CD4-positive, alpha-beta T cell treated with Interferon alpha-2 for 1 hour (primary cell): ENCODE results near the gene PHACTR3.

Source experiments
- DNase-seq, 2 donors: peaks; one replicate each; pipeline ENCODE4 v3.0.0-alpha.2; 2020 to 2022

Gene PHACTR3

DNA sequence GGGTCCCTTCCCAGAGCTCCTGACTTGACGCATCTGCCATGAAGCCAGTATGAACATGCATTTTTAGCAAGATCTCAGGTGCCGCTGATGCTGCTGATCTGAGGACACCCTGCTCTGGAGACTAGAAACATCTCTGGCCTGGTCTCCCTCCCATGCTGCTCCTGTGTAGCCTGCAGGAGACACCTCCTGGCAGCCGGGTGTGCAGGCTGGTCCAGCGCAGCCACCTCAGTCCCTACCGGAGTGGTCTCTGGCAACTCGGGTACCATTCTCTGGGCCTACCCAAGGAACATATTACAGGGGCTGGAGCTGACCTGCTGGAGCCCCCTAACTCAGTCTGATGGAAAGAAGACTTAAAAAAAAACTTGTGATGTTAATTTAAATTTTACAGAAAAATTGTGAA lies 20.1 kb downstream of the PHACTR3 start:
- no peak for DNase-seq

DNA sequence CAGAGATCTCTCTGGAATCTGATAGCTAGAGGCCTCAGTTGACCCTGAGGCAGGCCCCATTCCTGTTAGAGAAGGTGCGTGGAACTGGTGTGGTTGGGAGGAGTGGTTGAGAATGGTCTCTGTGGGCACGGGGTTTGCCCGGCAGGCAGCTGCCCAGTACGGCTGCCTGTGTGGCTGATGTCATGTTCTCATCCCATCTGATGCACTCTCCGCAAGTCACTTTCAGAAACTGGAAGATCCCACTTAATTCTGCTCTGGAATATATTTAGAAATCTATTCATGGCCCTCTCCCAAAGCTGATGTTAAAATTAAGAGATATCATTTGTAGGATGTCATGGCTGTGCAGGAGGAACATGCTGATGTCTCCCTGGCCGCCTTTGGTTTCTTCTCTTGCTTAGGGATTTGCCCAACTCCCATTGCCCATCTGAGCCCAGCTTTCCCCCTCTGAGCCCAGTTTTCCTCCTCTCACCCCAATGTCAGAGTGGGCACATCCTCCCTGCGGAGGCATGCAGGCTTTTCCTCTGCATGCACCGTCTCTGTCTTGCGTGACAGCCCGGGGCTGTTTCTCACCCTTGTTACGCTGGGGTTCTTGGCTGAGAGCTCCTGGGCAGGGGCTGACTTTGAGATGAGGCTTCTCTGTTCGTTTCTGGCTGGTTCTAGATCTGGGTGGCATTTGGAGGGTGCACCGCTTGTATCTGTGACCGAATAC lies 21.0 kb downstream of the PHACTR3 start:
- no peak for DNase-seq

DNA sequence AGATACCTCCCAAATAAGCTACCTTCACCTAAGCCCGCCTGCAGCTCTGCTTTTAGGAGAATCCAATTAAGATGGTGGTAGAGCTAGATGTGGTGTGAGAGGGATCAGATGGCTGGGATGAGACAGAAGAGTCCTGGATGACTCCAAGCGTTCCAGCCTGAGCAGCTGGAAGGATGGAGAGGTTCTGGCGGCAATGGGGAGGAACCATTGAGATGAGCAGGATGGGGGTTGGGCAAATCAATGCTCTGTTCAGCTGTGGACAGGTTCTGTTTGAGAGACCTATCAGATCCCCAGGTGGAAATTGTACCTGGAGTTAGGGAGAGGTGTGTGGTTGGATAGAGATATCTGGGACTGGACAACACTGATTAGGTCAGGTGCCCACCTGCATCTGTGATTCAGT lies 23.0 kb downstream of the PHACTR3 start:
- no peak for DNase-seq

DNA sequence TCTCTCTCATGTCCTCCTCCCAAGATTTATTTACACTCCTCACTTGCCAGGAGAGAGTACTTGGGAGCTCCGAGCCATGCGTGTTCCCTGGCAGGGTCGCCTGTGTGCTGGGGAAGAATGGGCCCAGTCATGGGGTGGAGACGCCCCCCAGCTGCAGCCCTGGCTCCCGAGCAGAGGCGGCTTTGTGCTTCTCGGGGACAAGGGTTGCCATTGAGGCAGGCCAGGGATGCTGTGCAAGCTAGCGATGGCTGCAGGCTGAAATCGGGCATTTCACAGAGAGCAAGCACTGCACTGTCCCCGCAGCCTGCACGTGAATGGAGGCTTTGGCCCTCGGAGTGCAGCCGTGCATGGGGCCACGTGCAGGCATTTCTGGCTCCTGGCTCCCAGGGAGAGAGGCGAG lies 23.8 kb downstream of the PHACTR3 start:
- no peak for DNase-seq

DNA sequence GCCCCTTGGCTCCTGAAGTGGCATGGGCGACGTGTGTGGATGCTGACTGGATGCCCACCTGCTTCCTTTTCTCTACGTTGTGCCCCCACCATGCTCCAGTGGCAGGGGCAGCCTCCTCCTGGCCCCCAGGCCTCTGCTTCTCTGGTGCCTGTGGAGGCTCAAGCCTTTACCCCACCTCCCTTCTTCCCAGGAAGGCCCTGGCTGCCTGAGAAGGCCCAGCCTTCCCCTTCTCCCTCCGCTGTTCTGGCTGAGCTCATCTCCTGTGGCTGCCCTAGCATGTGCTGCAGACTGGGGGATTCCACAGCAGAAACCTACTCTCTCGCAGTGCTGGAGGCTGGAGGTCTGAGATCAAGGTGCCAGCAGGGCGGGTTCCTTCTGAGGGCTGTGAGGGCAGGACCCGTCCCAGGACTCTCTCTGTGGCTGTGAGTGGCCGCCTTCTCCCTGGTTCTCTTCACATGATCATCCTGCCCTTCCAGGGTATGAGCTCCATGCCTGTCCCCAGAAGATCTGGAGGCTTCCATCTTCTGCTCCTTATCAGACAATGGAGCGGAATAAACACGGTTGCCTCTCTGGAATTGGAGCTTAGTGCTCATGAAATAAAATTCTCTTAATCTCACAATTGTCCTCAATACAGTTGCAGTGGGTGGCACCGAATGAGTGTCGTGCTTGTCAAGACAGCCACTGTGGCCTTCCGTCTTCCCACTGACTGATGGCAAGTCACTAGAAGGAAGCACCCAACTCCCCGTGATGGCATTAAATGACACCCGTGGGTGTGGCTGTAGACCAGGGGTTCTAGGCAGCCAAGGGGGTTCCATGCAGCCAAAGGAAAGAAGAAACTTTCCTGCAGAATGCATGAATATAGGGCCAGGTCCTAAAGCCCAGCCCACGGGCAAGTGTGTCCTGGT lies 25.1 kb downstream of the PHACTR3 start:
- DNase-seq = no peak

DNA sequence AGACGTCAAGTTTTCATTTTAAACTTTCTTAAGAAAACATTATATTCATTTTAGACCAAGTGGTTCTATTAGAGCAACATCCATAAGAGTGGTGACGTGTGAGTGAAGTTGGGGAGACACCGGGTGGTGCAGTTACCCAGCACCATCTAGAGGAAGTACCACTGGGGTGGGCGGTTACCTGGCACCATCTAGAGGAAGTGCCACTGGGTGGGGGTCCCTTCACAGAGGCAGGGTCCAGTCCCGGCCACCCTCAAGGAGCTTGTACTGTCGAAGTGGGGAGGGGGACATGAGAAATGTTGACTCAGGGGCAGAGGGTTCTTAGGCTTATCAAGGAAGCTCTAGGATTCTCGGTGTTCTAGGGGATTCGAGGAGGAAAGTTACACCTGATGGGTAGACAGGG lies 26.2 kb downstream of the PHACTR3 start:
- DNase-seq = no peak

DNA sequence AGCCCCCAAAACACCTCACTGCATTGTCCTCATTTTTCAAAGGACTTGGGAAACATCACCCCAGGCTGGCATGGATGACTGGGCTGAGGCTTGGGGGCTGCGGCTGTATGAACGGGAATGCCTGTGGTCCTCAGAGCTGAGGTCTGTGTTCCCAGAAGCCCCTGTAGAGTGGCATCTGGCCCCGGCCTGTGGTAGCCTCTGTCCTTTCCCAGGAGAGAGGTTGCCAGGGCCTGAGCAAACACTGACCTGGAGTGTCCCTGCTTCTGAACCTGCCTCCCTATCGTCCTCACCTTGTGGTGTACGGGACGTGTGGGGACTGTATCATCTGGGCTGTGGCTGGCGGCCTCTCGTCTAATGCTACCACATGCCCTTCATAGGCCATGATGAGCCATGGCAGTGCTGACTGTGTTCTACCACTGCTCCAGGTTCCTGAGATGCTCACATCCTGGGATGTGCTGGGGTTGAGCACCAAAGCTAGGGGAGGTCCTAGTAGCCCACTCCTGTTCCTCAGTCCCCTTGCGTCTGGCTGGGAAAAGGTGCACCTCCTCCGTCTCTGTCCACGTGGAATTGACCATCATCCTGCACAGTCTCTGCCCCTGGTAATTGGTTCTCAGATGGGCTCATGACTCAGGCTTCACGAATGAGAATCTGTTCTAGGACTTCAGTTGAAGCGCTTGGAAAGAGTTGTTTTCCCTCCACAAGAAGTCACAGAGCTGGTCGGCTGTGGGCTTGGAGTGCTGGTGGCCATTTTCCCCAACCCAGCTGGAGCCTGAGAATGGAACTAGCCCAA lies 27.6 kb downstream of the PHACTR3 start:
- DNase-seq = no peak

DNA sequence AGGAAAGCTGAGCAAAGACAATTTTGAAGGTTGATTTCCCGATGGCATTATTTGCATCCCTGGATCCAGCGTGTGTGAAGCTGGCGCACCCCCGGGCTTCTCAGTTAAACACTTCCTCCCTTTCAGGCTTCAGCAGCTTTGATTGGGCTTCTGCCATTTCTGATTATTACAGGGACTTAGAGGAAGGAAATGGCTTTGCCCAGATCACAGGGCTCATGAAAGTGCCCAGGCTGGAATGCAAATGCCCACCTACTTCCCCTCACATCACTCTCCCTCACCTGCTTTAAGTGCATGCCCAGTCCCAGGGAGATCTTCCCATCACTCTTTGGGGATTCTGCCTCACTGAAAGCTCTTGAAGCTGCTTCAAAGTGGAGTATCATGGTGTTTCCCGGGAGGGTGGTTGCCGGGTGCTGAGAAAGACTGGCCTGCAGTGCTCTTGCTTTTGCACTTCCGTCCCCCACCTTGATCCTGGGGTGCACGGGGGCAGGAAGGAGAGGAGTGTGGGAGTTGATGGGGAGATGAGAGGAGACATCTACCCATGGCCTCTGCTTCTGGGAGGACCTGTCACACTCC lies 28.3 kb downstream of the PHACTR3 start:
- no peak for DNase-seq

DNA sequence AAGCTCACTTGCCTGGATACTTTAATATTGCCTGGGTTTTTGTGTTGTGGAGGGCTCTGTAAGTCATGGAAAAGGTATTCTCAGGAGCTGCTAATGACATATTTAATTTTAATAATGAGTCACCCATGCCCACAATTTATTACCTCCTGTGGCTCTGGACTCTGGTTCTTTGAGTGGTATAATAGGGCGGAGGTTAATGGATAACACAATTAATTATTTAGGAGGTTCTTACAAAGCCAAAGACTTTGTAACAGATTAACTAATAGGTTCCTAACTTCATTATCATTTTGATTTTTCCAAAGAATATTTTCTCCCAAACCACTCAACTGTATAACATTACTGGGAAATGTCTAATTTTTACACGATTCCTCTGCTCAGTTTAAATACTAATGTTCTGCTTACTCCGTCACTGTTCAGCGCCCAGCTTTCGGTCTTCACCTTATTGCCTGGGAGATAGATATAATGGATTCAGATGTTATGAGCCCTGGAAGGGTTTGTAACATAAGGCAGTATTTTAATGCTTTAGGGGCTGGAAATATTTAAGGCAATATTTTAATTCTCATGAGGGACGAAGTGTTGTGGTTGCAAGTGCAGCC lies 29.4 kb downstream of the PHACTR3 start:
- no peak for DNase-seq

DNA sequence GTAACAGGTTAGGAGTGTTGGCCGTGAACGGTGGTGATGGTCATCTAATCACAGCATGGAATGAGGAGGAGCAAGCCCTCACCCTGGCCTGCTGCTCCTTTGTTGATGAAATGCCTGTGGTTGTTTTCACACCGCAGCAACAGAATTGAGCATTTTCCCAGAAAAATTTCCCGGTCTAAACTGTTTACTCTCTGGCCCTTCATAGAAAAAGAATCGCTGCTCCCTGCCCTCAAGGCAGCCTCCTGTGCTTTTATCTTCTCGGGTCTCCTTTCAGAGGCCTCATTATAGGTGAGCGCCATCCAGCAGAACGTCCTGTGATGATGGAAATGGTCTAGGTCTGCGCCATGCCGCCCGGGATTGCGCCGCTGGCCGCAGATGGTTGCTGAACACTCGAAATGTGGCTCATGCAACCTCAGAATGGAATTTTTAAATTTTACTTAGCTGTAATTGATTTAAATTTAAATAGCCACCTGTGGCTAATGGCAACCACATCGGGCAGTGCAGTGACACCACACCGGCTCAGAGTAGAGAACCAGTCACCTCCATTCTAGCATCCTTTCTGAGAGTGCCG lies 30.2 kb downstream of the PHACTR3 start:
- no peak for DNase-seq

DNA sequence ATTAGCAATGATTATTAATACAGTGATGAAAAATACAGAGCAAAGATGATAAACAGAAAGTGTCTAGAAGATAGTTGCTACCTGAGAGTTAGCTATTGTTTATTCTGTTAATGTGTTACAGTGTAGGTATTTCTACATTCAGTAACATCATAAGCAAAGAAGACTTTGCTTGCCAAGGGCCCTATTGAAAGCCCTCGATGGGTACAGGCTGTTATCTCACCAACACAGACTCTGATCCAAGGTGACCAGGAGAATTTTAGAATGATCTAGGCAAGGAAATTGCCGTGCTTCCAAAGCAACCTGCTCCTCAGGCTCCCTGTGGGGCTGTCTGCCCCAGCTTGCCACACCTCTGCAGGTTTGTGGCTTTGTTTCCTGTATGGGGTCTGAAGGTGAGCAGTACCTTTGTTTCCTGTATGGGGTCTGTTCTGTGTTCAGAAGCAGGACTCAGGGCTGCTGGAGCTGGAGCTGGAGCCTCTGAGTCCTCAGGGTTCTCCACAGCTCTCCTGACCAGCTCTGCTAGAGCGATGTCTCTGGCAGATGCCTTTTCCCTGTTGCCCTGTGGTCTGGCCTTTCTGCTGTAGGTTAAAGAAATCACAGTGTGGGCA lies 32.5 kb downstream of the PHACTR3 start:
- DNase-seq = no peak

DNA sequence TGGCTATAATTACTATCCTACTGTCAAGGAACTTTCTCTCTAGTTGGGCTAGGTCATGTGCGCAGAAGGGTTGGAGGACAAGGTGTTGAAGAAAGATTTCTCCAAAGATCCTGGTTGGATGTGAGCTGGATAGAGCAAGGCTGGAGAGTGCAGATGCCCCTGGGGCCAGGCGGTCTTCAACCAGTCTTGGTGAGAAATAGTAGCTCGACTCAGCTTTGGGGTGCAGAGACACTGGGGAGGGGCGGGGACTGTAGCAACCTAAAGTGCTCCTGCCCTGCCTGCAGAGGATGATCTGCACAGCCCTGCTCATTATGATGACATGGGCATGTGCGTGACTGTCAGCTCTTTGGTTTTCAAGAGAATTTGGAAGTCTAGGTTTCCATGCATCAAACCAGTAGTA lies 35.9 kb downstream of the PHACTR3 start:
- DNase-seq = no peak

DNA sequence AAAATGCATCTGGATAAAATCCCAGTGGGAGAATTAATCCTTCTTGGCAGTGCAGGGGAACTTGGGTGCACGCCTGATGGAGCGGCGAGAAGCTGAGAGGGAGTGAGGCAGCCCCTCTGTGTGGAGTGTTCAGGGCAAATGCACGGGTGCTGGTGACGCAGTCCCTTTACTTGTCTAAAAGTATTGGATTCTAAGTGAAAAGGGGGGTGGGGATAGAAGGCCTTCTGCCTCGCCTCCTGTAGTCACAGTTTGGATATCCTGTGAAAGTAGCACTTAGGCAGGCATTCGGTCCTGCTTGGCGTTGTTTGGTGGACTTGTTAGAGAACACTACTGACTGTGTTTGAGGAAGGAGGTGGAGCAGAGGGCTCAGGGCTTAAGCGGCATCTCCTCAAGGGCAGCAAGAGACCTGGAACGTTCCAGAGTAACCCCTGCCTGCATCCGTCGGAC lies 39.3 kb downstream of the PHACTR3 start:
- DNase-seq = no peak

DNA sequence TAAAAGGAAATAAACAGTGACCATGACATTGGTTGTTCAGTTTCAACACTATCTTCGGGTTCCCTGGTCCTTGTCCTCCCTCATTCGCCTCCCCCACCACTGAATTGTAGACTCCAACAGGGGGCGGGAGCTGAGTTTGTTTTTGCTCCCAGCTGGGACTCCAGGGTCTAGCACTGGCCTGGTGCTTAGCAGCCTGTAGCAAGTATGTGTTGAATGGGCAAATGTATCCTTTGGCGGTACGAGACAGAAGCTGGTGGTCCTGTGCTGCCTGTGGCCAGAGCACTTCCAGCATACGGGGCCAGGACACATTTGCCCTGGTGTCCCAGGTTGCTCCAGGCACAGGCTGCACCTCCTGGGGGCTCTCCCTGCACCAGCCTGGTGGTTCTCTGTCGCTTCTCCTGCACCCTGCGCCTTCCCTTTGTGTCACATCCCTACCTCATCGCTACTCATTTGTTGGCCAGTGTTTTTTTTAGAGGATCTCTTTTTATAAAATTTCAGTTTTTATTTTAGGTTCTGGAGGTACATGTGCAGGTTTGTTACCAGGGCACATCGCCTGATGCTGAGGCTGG lies 40.1 kb downstream of the PHACTR3 start:
- no peak for DNase-seq

DNA sequence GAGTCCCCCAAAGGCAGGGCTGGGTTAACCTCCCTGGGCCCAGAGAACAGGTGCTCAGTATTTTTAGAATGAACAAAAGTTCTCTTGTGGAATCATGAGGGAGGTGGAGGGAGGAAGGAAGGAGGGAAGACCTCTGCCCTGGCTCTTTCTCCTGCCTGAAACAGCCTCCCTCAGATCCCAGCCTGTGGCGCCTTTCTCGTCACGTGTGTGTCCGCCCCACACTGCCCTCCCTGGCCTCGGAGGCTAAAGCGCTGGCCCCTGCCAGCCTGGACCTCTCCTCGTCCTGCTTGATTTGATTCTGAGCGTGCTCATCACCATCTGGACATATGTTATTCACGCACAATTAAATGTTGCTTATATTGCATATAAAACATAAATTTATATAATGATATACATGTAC lies 40.9 kb downstream of the PHACTR3 start:
- no peak for DNase-seq

DNA sequence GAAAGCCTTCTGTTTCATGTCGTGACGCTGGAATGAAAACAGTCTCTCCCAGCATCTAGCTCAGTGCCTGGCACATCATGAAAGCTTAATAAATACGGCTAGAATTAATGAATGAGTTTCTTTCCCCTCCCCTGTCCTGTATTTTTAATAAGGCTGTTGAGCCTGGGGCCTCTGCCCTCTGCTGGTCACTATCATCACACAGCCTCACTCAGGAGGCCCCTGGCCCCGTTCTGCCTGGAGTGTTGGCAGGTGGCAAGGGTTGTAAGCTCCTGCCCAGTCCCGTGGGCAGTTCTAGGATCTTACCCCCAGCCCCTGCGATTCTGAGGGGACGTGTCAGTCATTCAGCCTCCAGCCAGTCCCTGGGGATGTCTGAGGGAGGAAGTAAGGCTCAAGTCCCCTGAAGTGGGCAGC lies 41.4 kb downstream of the PHACTR3 start:
- DNase-seq = no peak

DNA sequence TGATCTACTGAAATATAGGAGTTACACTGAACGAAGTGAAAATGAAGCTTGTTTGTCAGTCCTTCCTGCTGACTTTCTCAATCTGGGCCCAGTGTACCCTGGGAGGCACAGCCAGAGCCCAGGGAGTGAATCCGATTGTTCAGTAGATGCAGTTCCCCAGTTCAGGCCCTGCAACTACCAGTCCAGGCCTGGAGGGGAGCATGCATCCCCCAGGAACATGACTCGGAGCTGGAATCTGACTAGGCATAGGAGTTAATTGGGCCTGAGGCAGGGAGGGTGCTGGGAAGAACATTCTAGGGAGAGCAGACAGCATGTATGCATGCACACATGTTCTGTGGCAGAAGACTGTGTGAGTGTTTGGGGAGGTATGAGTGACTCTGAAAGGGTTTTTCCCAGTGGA lies 42.1 kb downstream of the PHACTR3 start:
- no peak for DNase-seq

DNA sequence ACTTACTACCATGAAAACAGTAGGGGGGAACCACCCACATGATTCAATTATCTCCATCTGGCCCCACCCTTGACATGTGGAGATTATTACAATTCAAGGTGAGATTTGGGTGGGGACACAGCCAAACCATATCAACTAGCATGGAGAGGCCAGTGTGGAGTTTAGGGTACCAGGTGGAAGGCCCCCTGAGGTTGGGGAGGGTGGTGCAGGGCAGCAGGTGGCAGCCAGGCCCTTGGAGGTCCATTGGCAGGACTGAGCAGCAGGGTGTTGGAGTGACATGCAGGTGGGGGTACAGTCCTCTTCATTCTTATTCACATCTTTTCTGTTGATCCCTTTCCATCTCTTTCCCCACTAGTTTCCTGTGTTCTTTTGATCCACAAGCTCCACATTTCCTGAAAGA lies 42.9 kb downstream of the PHACTR3 start:
- DNase-seq = no peak

DNA sequence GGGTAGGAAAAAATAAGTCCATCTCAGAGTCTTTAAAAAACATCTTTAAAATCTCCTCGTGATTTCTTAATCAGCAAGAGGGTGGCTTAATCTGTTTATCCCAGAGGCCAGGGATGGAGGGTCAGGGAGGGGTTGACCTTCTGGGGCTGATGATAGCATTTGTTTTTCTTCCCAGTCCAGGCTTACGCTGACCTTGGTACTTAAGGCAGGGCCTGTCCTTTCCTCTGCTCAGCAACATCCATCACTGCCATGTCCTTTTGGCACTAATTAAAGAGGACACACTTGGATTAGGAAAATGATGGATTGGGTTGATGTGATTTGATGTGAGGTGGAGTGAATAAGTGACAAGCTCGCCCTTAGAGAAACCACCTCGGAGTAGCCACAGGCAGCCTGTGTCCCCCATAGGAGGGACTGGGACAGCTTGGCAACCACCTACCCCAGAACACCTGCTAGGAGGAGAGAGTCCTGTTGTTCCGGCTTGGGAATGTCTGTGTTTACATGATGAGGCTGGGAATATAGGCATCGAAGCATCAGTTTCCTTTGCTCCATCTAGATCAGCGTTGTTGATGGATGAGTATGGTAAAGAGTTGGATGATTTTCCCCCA lies 44.2 kb downstream of the PHACTR3 start:
- no peak for DNase-seq

DNA sequence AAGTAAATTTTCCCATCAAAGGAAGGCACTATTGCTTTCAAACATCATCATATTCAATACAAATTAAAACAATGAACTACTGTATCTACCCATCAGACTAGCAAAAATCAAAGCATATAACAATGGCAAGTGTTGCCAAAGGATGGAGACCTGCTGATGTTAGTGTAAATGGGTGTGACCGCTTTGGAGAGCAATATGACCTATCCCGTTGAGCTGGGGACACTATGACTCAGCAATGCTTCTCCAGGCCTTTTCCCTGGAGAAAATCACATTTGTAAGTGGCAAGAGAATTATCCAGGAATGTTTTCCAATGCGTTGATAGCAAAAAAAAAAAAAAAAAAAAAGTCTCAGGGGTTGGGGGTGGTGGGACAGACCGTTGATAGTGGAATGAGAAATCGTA lies 46.1 kb downstream of the PHACTR3 start:
- DNase-seq = no peak

DNA sequence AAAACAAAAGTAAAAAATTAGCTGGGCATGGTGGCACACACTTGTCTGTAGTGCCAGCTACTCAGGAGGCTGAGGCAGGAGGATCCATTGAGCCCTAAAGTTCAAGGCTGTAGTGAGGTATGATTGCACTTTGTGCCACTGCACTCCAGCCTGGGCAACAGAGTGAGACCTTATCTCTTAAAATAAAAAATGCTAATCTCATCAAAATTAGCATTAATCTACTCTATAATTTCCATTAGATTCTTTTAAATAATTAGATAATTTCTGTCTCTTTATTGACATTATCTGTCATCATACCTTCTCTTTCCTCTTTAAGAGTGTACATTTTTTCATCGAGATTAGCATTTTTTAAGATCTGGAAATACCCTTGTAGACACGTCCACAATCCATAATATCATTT lies 48.0 kb downstream of the PHACTR3 start:
- DNase-seq = no peak
